Measurements from ENCODE around the gene SHKBP1.
"Not testable (repeated sequence)": the region's sequence is repeated elsewhere in the genome, so short reads cannot be mapped to it uniquely, and the experiment has no call there.

Gene SHKBP1

DNA sequence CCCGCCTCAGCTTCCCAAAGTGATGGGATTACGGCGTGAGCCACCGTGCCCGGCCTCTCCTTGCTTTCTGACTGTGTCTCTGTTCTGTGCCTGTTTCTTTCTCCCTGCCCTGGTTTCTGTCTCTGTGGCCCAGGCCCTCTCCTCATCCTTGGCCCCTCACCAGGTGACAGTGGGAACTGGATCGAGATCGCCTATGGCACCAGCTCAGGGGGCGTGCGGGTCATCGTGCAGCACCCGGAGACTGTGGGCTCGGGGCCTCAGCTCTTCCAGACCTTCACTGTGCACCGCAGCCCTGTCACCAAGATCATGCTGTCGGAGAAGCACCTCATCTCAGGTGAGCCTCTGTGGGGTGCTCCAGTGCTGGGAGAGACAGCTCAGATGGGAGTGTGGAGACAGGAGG is 9.9 kb downstream of the SHKBP1 start:
- no peak for DNase-seq

DNA sequence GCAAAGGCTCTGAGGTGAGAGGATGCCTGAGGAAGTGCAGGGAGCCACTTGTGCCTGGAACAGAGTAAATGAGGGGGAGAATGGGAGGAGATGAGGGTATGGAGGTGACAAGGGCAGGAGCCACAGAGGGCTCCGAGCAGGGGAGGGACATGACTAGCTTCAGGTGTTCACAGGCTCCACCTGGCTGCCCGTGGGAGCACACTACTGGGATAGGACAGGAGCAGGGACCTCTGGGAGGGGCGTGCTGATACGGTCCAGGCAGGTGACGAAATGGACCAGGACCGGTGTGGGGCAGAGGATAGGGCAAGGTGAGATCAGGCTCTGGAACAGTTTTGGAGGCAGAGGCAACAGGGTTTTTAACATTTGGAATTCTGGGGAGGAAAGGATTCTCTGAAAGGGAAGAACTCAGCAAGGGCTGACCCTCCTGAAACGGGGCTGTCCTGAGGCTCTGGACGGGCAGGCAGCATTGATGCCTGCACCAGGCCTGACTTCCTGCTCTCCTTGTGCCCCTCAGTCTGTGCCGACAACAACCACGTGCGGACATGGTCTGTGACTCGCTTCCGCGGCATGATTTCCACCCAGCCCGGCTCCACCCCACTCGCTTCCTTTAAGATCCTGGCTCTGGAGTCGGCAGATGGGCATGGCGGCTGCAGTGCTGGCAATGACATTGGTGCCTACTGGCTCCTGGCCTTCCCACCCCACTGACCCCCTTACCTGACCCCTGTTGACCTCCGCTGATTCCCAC is 11.6 kb downstream of the SHKBP1 start:
- DNase-seq = no peak

DNA sequence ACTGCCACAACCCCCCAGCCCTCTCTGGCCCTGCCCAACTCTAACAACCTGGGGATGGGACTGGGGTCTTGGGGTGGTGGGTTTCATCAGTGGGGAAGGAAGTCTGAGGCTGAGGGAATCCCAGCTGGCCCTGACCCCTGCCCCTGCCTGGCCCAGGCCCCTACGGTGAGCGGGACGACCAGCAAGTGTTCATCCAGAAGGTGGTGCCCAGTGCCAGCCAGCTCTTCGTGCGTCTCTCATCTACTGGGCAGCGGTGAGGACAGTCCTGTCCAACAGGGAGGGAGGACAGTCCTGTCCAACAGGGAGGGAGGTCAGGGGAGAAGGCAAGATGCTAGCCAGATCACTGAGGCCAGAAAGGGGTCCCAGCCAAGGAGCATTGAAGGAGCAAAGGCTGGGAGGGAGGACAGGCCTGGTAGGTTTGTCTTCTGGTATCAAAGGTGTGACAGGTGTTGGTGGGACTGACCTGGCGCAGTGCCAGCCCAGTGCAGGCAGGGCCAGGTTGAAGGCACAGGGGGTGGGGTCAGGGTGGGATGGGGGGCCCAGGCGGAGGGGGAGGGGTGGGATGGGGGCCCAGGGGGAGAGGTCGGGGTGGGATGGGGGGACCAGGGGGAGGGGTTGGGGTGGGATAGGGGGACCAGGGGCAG is 12.4 kb downstream of the SHKBP1 start:
- DNase-seq = no peak

DNA sequence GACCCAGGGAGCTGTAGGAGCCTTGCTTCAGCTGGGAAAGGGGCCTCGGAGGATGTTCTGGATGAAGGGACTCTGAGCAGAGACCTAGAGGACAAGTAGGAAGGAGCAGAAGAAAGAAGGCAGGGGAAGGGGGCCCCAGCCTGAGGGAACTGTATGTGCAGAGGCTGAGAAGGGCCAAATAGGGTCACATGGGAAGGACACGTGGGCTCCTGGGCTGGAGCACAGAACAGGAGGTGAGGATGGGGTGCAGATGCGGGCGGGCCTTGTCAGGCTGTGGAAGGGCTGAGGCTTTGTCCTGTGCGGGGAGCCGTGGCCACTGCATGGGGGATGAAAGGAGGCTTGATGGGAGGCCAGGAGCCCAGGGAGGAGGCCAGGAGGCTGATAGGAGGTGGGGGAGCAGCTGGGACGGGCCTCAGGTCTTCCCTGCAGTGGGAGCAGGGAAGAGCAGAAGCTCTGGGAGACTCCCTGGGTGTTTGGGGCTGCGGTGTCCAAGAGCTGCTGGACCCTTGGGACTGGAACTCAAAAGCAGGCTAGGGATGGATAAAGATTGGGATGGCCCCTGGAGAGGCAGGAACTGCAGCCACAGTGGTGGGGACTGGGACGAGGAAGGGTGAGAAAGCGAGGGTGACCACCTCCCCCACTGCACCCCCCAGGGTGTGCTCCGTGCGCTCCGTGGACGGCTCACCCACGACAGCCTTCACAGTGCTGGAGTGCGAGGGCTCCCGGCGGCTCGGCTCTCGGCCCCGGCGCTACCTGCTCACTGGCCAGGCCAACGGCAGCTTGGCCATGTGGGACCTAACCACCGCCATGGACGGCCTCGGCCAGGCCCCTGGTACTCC is 13.1 kb downstream of the SHKBP1 start:
- DNase-seq = no peak

DNA sequence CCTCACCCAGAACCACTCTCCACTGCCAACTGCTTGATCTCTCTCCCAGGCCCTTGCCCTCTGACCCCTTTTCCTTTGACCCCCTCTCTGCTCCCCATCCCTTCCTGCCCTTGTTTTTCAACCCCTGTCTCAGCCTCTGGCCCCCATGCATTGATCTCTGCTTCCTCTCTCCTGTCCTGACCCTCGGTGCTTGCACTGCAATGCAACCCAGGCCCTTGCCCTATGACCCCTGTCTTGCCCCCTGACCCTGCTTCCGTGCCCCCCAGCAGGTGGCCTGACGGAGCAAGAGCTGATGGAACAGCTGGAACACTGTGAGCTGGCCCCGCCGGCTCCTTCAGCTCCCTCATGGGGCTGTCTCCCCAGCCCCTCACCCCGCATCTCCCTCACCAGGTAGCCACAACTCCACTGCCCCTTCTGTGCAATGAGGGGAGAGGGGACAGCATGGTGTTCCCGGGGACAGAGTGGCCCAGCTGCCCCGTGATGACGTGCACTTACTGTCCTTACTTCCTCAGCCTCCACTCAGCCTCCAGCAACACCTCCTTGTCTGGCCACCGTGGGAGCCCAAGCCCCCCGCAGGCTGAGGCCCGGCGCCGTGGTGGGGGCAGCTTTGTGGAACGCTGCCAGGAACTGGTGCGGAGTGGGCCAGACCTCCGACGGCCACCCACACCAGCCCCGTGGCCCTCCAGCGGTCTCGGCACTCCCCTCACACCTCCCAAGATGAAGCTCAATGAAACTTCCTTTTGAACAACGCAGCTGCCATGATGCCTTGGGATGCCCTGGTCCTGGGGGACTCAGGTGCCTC is 14.0 kb downstream of the SHKBP1 start:
- DNase-seq = no peak

DNA sequence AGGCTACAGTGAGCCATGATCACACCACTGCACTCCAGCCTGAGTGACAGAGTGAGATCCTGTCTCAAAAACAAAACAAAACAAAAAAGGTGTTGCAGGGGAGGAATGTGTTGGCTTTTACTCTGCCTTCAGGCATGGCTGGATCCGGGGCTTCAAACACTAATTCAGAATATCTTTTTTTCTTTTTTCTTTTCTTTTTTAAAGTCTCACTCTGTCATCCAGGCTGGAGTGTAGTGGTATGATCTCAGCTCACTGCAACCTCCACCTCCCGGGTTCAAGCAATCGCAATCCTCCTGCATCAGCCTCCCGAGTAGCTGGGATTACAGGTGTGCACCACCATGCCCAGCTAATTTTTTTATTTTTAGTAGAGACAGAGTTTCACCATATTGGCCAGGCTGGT is 15.1 kb downstream of the SHKBP1 start:
- DNase-seq = not testable (repeated sequence)

DNA sequence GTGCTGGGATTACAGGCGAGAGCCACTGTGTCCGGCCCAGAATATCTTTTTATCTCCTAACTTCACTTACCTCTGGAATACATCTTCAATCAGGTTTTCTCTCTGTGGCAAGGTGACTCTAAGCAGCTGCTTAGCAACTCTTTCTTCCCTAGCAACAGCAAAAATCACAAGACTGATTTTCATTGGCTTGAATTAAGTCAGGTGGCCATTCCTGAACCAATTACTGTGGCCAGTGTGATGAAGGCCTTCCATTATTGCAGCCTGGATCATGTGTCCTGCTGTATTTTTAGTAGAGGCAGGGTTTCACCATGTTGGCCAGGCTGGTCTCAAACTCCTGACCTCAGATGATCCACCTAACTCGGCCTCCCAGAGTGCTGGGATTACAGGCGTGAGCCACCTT is 15.5 kb downstream of the SHKBP1 start:
- no peak for DNase-seq

DNA sequence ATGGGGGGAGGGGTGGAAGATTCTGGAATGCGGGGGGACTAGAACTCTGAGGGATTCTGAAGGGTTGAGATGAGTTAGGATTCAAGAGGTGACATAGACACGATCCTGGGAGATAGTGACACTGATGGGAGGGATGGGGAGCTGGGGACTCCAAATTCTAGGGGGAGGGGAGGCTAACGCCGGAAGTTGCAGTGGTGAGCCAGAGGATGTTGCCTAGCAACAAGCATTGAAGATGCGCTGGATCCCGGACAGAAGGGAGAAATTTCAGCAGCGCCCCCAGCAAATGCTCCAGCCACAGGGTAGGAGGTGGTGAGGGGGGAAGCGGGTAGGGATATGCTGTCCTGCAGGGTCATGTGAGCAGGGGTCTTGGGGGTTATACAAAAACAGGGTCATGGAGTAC is 17.6 kb downstream of the SHKBP1 start:
- DNase-seq = no peak

DNA sequence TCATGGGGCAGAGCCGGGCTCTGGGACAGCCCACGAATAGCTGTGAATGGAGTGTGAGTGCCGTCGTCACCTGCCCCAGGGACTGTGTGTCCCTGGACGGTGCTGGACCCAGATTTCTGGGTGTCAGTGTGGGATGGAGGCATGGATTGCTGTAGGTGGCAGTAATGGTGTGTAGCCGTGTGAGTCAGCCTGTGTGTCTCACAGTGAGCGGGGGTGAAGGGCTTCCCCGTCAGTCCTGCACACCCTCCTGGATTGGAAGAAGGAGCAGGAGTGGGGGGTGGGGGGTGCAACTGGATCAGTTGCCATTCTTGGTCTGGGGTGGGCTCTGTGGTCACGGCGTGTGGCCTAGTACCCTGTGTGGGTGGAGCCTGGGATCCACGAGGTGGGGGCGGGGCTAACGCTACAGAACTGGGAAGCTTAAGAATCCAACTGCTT is 18.0 kb downstream of the SHKBP1 start:
- no peak for DNase-seq

DNA sequence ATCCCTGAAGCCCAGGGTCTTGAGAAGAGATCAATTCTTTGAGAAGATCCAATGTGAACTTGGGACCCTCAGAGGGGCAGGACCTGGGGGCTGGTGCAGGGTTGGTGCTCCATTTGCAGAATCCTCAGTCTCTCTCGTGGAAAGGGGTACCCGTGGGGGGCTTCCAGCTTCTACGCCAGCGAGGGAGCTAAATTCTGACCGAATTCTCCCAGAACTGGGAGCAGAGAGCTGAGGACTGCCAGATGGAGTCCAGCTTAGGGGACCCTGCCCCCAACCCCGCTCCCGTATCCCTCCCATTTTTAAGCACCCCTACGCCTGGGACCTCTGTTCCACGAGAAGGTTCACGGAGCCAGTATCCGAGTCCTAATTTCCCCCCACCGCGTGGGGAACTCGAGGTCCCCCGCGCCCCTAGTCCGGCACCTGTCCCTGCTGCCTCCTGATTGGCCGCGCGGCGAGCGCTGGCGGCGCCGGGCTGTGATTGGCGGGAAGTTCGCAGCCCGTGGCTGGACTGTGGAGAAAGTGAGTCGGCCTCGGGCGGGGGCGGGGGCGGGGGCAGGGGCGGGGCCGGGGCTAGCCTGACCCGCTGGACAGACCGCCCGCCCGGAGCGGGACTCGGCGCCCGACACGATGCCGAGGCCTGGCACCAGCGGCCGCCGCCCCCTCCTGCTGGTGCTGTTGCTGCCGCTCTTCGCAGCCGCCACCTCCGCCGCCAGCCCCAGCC is 20.1 kb downstream of the SHKBP1 start:
- no peak for DNase-seq

DNA sequence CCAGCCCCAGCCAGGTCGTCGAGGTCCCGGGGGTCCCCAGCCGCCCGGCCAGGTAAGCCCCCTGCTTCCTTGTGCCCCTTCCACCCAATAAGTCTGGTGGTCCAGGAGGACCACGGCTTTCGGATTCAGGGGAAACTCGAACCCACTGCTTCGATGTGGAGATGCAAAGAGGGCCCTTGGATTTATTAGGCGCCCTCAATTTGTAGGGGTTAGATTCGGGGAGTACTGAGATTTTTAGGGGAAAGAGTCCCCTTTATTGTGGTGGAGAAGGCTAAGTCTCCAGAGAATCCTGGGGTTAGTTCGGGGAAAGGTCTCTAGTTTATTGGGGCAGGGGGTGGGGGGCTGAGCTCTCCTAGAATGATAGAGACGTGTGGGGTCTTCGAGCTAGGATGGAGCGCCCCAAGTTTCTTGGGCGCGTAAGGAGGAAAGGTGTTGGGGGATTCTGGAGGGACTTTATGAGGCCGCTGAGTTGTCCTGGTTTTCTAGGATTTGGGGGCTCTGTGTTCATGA is 20.7 kb downstream of the SHKBP1 start:
- DNase-seq = no peak

DNA sequence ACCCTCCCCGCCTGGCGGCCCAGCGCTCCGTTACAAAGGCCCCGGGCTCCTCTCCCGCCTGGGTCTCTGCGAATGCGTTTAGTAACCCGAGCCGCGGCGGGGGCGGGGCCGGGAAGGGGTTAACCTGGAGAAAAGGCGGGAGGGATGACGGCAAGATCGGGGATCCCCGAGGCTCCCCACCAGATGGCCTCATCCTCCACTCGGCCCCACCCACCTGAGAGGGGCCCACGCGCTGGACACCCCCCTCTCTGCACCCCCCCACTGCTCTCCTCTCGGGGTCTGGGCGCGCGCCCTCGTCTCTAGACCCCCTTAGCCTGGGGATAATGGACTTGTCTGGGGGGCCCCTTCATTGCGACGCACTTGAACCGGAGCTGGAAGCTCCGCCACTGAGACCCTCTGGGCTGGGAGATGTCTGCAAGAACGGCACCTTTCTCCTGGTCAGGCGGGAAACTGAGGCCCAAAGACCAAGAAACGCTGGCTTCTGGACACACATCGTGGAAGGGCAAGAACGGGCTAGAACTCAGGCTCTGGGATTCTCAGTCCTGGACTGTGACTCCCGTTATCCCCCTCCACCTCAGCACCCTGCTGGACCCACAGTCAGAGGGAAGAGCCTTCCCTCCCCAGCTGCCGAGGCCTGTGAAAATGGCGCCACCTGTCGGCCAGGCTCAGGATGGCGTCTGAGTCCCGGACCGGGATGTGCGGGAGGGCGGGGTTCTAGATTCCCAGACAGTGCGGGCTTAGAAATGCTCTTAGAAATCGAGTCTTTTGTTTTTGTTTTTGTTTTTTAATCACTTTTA is 21.6 kb downstream of the SHKBP1 start:
- peak; percentile 72 to 79 for DNase-seq

DNA sequence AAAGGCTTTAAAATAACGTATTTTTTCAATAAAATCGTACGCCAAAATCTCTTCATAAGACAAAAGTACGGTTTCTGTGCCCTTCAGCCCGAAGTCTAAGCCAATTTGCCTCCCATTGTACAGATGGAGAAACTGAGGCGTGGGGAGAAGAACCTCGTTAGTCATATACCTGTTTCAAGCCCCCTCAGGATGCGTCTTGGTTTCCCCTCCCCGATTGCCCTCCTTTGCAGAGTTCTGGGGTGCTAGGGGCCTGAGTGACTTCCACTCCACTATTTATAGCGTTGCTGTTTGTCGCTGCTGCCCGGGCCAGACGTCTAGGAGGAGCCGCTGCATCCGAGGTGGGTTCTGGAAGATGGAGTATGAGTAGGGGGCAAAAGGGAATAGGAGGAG is 22.2 kb downstream of the SHKBP1 start:
- no peak for DNase-seq

DNA sequence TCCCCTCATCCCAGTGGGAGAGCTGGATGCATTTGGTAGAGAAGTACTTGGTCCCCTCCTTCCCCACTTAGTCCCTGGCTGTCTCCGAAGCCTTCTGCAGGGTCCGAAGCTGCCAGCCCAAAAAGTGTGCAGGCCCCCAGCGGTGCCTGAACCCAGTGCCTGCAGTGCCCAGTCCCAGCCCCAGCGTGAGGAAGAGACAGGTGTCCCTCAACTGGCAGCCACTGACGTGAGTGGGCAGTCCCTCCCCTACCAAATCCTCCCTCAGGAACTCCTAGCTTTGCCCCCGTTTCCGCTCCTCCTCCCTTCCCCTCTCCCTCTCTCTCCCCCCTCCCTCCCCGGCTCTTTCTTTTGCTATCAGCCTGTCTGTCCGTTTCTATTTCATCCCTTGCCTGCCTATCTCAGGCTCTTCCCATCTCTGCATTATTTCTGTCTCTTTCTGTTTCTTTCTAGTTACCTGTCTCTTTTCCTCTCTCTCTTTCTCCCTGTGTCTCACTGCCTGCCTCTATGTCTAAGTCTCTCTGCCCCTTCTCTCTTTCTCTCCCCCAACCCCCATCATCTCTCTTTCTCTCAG is 22.7 kb downstream of the SHKBP1 start:
- DNase-seq = no peak

DNA sequence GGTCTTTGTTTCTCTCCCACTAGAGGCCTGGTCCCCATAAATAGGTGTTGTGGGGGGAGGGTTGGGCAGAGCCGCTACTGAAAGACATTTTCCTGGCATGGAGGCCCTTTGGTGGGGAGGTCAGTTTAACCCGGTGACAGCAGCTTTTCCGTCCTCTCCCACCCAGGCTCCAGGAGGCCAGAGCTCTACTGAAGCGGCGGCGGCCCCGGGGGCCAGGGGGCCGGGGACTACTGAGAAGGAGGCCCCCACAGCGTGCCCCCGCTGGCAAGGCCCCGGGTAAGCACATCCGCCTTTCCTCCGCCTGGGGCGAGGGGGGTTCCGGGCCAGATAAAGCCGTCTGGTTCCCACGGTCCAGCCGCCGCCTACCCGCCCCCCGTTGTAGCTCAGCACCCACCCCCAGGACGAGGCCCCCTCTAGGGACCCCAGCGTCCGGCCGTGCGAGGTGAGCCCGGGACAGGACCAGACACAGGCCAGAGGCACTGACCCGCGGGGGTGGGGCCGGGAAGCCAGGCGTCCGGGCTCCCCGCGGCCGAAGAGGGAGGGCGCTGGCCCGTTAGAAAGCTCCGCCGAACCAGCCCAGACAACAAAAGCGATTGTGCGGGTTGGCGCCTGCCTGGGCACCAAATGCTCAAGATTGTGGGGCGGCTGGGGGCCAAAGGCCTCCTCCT is 23.4 kb downstream of the SHKBP1 start:
- no peak for DNase-seq

DNA sequence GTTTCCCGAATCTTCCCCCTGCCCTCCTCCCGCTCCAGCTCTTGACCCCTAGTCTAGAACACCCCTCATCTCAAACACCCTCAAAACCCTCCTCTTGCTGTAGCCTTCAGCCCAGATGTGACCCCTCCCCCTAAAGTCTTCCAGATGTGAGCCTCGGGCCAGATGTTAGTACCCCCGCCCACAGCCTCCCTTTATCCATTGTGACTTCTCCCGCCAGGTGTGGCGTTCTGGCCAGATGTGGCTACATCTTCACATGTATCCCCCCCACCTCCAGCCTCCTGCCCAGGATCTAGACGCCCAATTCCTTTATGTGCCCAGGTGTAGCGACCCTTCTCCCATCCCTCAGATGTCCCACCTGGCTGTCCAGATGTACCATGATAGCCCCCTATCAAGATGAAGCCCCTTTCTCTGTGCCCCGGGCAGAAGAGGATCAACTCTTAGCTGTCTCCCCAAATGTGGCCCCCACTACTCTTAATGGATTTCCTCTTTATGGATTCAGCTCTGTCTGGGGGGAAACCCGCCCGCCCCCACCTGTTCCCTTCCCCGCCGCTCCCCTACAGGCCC is 24.0 kb downstream of the SHKBP1 start:
- no peak for DNase-seq

DNA sequence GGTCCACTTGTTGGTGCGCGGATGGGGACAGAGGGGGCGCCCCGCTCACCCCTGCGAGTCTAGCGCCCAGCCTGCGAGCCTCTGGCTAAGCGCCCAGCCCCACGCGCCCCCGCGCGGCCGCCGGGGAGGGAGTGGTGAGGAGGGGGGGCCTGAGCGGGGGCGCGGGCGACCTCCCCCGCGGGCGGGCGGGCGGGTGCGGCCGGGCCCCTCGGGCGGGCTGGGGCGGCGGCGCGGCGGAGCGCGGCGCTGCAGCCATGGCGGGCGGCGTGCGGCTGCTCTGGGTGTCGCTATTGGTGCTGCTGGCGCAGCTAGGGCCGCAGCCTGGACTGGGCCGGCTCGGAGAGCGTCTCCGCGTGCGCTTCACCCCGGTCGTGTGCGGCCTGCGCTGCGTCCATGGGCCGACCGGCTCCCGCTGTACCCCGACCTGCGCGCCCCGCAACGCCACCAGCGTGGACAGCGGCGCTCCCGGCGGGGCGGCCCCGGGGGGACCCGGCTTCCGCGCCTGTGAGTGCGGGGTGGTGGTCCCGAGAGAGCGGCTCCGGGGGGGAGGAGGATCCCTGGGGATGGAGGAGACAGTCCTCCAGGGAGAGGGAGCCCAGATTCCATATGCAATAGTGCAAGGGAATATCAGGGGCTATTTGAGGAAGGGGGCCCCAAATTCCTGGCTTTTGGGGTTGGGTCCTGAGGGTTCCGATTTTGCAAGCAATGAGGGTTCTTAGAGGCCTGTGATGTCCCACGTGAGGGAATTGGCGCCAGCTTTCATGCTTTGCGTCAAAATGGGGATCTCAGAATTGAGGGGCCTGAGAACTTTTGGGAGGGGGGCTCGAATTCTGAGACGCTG is 24.7 kb downstream of the SHKBP1 start, which contains the start of gene LTBP4:
Gene LTBP4 (plus strand): TSS at position 236 of the 841 bp plus-strand sequence. CDS start 19 bp downstream, at position 255.
- DNase-seq = no peak

DNA sequence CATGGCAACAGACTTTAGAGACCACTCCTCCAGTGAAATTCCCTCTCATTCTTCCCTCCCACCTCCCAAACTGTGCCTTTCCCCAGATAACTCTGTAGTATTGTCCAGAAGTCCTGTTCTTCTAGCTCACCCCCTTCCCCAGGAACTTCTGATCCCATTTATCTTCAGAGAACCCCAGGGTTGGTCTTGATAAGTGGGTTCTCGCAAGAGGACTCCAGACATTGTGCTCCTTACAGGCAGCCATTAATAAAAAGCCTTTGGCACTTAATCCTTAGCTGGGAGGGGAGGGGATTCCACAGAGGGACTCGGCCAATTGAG is 26.4 kb downstream of the SHKBP1 start:
- no peak for DNase-seq

Data from NCI-H187 (cell line).